Frontal cortex (tissue), 4 donors: ENCODE data around the gene EFHD2. TPM values are rescaled to one million over a fixed set of nuclear protein-coding genes. Genes with fewer than 3 reads are reported as not detected.
"Not testable (repeated sequence)": the region's sequence is repeated elsewhere in the genome, so short reads cannot be mapped to it uniquely, and the experiment has no call there.

Source experiments
- DNase-seq, 2 donors: peaks; one replicate each; pipeline ENCODE4 v3.0.0; 2012; ENCODE audit warnings: low spot score in 2 of 2
- FAIRE-seq: peaks from 2 replicates; lab custom pipeline; 2012; peaks lifted over from hg19 to GRCh38; lab: Jason Lieb, UNC
- total RNA-seq: library from RNA; depleted of rRNA; stranded (reverse); fragments of >200 nt; gene quantifications from one replicate; pipeline ENCODE4 v1.2.3, GENCODE V29; 2014
- donor health status: control.
- donor health status: control.
- donor health status: control.

EFHD2 gene
- total RNA-seq, 1 donor from 2014 or later = 5.3 TPM

- FAIRE-seq (no peak), DNase-seq (no peak)
Measured at GRCh38 chr1:15446212-15446611, 36.5 kb downstream of the EFHD2 start.

GRCh38 chr1:15448877-15449462 lies 39.3 kb downstream of the EFHD2 start:
- FAIRE-seq (no peak), DNase-seq (no peak)

GRCh38 chr1:15449567-15449966 lies 39.9 kb downstream of the EFHD2 start:
- FAIRE-seq (no peak), DNase-seq (no peak)

- no peak for FAIRE-seq
- no peak for DNase-seq
Measured at GRCh38 chr1:15451014-15451722, 41.5 kb downstream of the EFHD2 start.

GRCh38 chr1:15452216-15452615 lies 42.5 kb downstream of the EFHD2 start:
- FAIRE-seq (no peak), DNase-seq (no peak)

GRCh38 chr1:15452866-15453571 lies 43.3 kb downstream of the EFHD2 start:
- FAIRE-seq (no peak), DNase-seq (no peak)

- no peak for FAIRE-seq
- DNase-seq = no peak
Measured at GRCh38 chr1:15453734-15454133, 44.0 kb downstream of the EFHD2 start.

- FAIRE-seq (no peak), DNase-seq (no peak)
Measured at GRCh38 chr1:15454256-15454655, 44.6 kb downstream of the EFHD2 start.

GRCh38 chr1:15455522-15455921 lies 45.8 kb downstream of the EFHD2 start:
- DNase-seq = no peak
- FAIRE-seq = no peak

- FAIRE-seq (no peak), DNase-seq (no peak)
Measured at GRCh38 chr1:15456313-15456954, 46.7 kb downstream of the EFHD2 start, which contains the start of gene CELA2A. Gene CELA2A (plus strand): TSS chr1:15456732. CDS start chr1:15456754, 22 bp downstream.

GRCh38 chr1:15457585-15457984 lies 47.9 kb downstream of the EFHD2 start:
- FAIRE-seq = no peak
- DNase-seq = no peak

GRCh38 chr1:15458388-15458787 lies 48.7 kb downstream of the EFHD2 start:
- not testable (repeated sequence) for DNase-seq, FAIRE-seq

GRCh38 chr1:15459771-15460707 lies 50.4 kb downstream of the EFHD2 start:
- FAIRE-seq (no peak), DNase-seq (no peak)

GRCh38 chr1:15460708-15461095 lies 51.0 kb downstream of the EFHD2 start:
- FAIRE-seq (no peak), DNase-seq (no peak)

GRCh38 chr1:15463064-15463800 lies 53.5 kb downstream of the EFHD2 start:
- not testable (repeated sequence) for FAIRE-seq, DNase-seq

- not testable (repeated sequence) for FAIRE-seq
Measured at GRCh38 chr1:15463926-15464322, 54.2 kb downstream of the EFHD2 start.

GRCh38 chr1:15465674-15466073 lies 56.0 kb downstream of the EFHD2 start:
- no peak for DNase-seq
- no peak for FAIRE-seq

More at GRCh38 chr1:15463926-15464322, 54.2 kb downstream of the EFHD2 start:
- not testable (repeated sequence) for DNase-seq

- not testable (repeated sequence) for DNase-seq, FAIRE-seq
Measured at GRCh38 chr1:15466955-15467625, 57.4 kb downstream of the EFHD2 start.
